HCT116 (cell line): ENCODE data around the gene DDX10. TPM values are rescaled to one million over a fixed set of nuclear protein-coding genes. Genes with fewer than 3 reads are reported as not detected.

ENCODE experiments used
- ATAC-seq: fragments of 200-7000 bp; cut with Tn5 transposase; 2 replicates; pipeline ENCODE4 v1.9.1; 2020; ENCODE audit warnings: mild to moderate bottlenecking, moderate library complexity
- BruUV-seq: library from RNA; stranded (reverse); fragments of 400-500 nt; replicated peaks from 2 replicates; lab custom pipeline; 2021; lab: Mats Ljungman, UMichigan
- CTCF ChIA-PET: fragments of 300-600 bp; sonication (Branson Sonifier 250); formaldehyde crosslinking; loops from one replicate; lab custom pipeline; 2021; ENCODE audit warnings: antibody characterized with exemption; lab: Charles Lee
- POLR2A ChIA-PET: fragments of 300-600, 350-600 bp; sonication (Branson Sonifier 250); formaldehyde crosslinking; loops from one replicate; lab custom pipeline; 2021; ENCODE audit warnings: antibody characterized with exemption; lab: Charles Lee
- RAD21 ChIA-PET, 2 experiments: fragments of 300-600 bp; sonication (Branson Sonifier 250); formaldehyde crosslinking; loops; one replicate each; lab custom pipeline; 2023; ENCODE audit warnings: low total read pairs in 2 of 2; ENCODE audit not compliant: uncharacterized antibody in 2 of 2, unreplicated experiment in 2 of 2, low non-redundant PET in 1 of 2; lab: Charles Lee
- DNase-seq: peaks from one replicate; pipeline ENCODE4 v3.0.0-alpha.2; 2010; ENCODE audit warnings: low read depth, low spot score
- H2AFZ ChIP-seq: fragments of 200-600 bp; shearing (Covaris generic), sonication (generic); 2 replicates; pipeline ENCODE4 v1.6.1; 2017; ENCODE audit warnings: low read depth, mixed run types, mixed read lengths, antibody characterized with exemption, low read length; ENCODE audit not compliant: poor library complexity, severe bottlenecking
- H3K27ac ChIP-seq: 2 replicates; pipeline ENCODE4 v1.5.1; 2012; ENCODE audit warnings: low read depth, low read length
- H3K27me3 ChIP-seq: fragments of 200-600 bp; sonication (generic); 2 replicates; pipeline ENCODE4 v1.6.1; 2016; ENCODE audit warnings: mixed run types, low read length, mixed read lengths; ENCODE audit not compliant: insufficient read depth
- H3K36me3 ChIP-seq, 2 experiments: fragments of 200-500 bp in 1 of 2; fragments of 200-600 bp in 1 of 2; sonication (Bioruptor generic) in 1 of 2; sonication (generic) in 1 of 2; 2 replicates each; pipeline versions ENCODE4 v1.5.1 to v1.6.1; 2014 to 2016; ENCODE audit warnings: low read length in 2 of 2, inconsistent platforms in 1 of 2, mixed read lengths in 1 of 2, mixed run types in 1 of 2; ENCODE audit not compliant: insufficient read depth in 2 of 2, control insufficient read depth in 1 of 2
- H3K4me1 ChIP-seq, 2 experiments: fragments of 200-600 bp in 1 of 2; sonication (generic) in 1 of 2; 2 replicates each; pipeline versions ENCODE4 v1.5.1 to v1.6.1; 2012 to 2017; ENCODE audit warnings: low read length in 2 of 2, inconsistent platforms in 1 of 2, mild to moderate bottlenecking in 1 of 2, mixed read lengths in 1 of 2, mixed run types in 1 of 2, moderate library complexity in 1 of 2; ENCODE audit not compliant: insufficient read depth in 2 of 2, control insufficient read depth in 1 of 2
- H3K4me2 ChIP-seq: fragments of 200-600 bp; sonication (generic); 2 replicates; pipeline ENCODE4 v1.6.1; 2017; ENCODE audit warnings: mixed run types, low read length, mixed read lengths
- H3K4me3 ChIP-seq, 2 experiments: fragments of 200-600 bp in 1 of 2; sonication (generic) in 1 of 2; replicated peaks in 1 of 2; 2 replicates each; pipeline ENCODE4 v1.5.1; 2011 to 2016; ENCODE audit warnings: low read length in 2 of 2, control low read depth in 1 of 2, low read depth in 1 of 2, mild to moderate bottlenecking in 1 of 2, mixed read lengths in 1 of 2, mixed run types in 1 of 2
- H3K79me2 ChIP-seq: fragments of 200-600 bp; sonication (generic); 2 replicates; pipeline ENCODE4 v1.6.1; 2017; ENCODE audit warnings: mild to moderate bottlenecking, mixed run types, low read length, moderate library complexity, mixed read lengths; ENCODE audit not compliant: insufficient read depth
- H3K9ac ChIP-seq: fragments of 200-600 bp; sonication (generic); 2 replicates; pipeline ENCODE4 v1.6.1; 2016; ENCODE audit warnings: low read length, mixed read lengths
- H3K9me2 ChIP-seq: fragments of 200-600 bp; sonication (generic), shearing (Covaris generic); 2 replicates; pipeline ENCODE4 v1.6.1; 2017; ENCODE audit warnings: mixed run types, mild to moderate bottlenecking, moderate library complexity; ENCODE audit not compliant: insufficient read depth
- H3K9me3 ChIP-seq, 2 experiments: fragments of 200-500 bp in 1 of 2; fragments of 200-600 bp in 1 of 2; sonication (Bioruptor generic) in 1 of 2; sonication (generic) in 1 of 2; 2 replicates each; pipeline ENCODE4 v1.6.1; 2014 to 2017; ENCODE audit warnings: low read length in 2 of 2, mixed read lengths in 2 of 2, inconsistent platforms in 1 of 2, low read depth in 1 of 2, mild to moderate bottlenecking in 1 of 2, mixed run types in 1 of 2, moderate library complexity in 1 of 2; ENCODE audit not compliant: control insufficient read depth in 1 of 2, insufficient read depth in 1 of 2
- H4K20me1 ChIP-seq: fragments of 200-600 bp; sonication (generic), shearing (Covaris generic); 2 replicates; pipeline ENCODE4 v1.6.1; 2017; ENCODE audit warnings: mixed run types, mild to moderate bottlenecking, moderate library complexity; ENCODE audit not compliant: insufficient read depth
- ATF3 ChIP-seq: IDR thresholded peaks from 2 replicates; pipeline ENCODE4 v1.6.1; 2012
- CEBPB ChIP-seq: IDR thresholded peaks from 2 replicates; pipeline ENCODE4 v1.6.1; 2012; ENCODE audit warnings: low read depth
- EZH2phosphoT487 ChIP-seq: fragments of 200-600 bp; IDR thresholded peaks from 2 replicates; pipeline ENCODE4 v1.6.1; 2018; ENCODE audit warnings: antibody characterized with exemption, borderline replicate concordance
- RAD21 ChIP-seq: IDR thresholded peaks from 2 replicates; pipeline ENCODE4 v1.6.1; 2012; ENCODE audit warnings: low read depth, mild to moderate bottlenecking
- SRF ChIP-seq: IDR thresholded peaks from 2 replicates; pipeline ENCODE4 v1.6.1; 2012; ENCODE audit warnings: low read depth
- ZNF274 ChIP-seq: fragments of 200-500 bp; sonication (Bioruptor generic); IDR thresholded peaks from 2 replicates; pipeline ENCODE4 v1.6.1; 2014; ENCODE audit warnings: mild to moderate bottlenecking, low read depth, low read length, inconsistent platforms
- intact Hi-C: fragments of 100-400 bp; cut with micrococcal nuclease; formaldehyde crosslinking; loops from 2 replicates; pipeline ENCODE4 v1.10.0; 2022
- total RNA-seq: library from RNA; stranded (reverse); gene quantifications from one replicate; pipeline ENCODE4 v1.2.1, GENCODE V29; 2021; ENCODE audit not compliant: unreplicated experiment
- TF ChIP-seq, protein P1 (sequence below), 3 experiments: fragments of 200-600 bp in 1 of 3; sonication (generic) in 1 of 3; IDR thresholded peaks in 2 of 3; conservative IDR thresholded peaks in 1 of 3; 2 replicates each; pipeline ENCODE4 v1.5.1; 2012 to 2017; ENCODE audit warnings: low read depth in 2 of 3, low read length in 2 of 3, antibody characterized with exemption in 1 of 3, borderline replicate concordance in 1 of 3, control low read depth in 1 of 3, mild to moderate bottlenecking in 1 of 3, mixed read lengths in 1 of 3, mixed run types in 1 of 3, moderate library complexity in 1 of 3; ENCODE audit not compliant: insufficient read depth in 1 of 3

DDX10 gene
- total RNA-seq, 1 experiment from 2014 or later = 66.5 TPM

GRCh38 chr11:108933630-108934029 lies 268.8 kb downstream of the DDX10 start:
- no peaks in the 10 kb centered on the region for H4K20me1 ChIP-seq
- H3K9me2 ChIP-seq = no peaks in the 10 kb centered on the region
- POLR2A ChIA-PET = no interaction called here
- intact Hi-C loops = no loop called here
- H3K79me2 ChIP-seq = no peaks in the 10 kb centered on the region; the same call in 1 of the 2 replicates
- H3K9me3 ChIP-seq = no peaks in the 10 kb centered on the region
- H3K27me3 ChIP-seq = no peaks in the 10 kb centered on the region
- no peak overlapping the region for H3K9ac ChIP-seq
- H3K4me2 ChIP-seq = no peak overlapping the region
- DNase-seq = no peak
- CTCF ChIA-PET = no interaction called here
- H2AFZ ChIP-seq = no peak overlapping the region
- H3K27ac ChIP-seq = no peak overlapping the region
- no peak overlapping the region for H3K4me3 ChIP-seq
- RAD21 ChIA-PET = no interaction called here
- H3K36me3 ChIP-seq = no peaks in the 10 kb centered on the region
- no TSS peak for BruUV-seq
- H3K4me1 ChIP-seq = no peaks in the 10 kb centered on the region
- ATAC-seq = no peak
- no peak for TF ChIP-seq RAD21
- no peak for TF ChIP-seq CEBPB
- no peak for TF ChIP-seq ATF3
- TF ChIP-seq SRF = no peak
- TF ChIP-seq, protein P1, sequence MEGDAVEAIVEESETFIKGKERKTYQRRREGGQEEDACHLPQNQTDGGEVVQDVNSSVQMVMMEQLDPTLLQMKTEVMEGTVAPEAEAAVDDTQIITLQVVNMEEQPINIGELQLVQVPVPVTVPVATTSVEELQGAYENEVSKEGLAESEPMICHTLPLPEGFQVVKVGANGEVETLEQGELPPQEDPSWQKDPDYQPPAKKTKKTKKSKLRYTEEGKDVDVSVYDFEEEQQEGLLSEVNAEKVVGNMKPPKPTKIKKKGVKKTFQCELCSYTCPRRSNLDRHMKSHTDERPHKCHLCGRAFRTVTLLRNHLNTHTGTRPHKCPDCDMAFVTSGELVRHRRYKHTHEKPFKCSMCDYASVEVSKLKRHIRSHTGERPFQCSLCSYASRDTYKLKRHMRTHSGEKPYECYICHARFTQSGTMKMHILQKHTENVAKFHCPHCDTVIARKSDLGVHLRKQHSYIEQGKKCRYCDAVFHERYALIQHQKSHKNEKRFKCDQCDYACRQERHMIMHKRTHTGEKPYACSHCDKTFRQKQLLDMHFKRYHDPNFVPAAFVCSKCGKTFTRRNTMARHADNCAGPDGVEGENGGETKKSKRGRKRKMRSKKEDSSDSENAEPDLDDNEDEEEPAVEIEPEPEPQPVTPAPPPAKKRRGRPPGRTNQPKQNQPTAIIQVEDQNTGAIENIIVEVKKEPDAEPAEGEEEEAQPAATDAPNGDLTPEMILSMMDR (IDR thresholded peaks at IDR 0.05 in 2 of 3, conservative IDR thresholded peaks at IDR 0.05 in 1 of 3; ENCODE audit: borderline replicate concordance in 1 of 3, insufficient read depth in 1 of 3, low read depth in 2 of 3, low read length in 2 of 3) = no peak
- TF ChIP-seq ZNF274 = no peak

- H3K9me2 ChIP-seq = no peaks in the 10 kb centered on the region
- no peak overlapping the region for H3K4me3 ChIP-seq
- no peaks in the 10 kb centered on the region for H3K9me3 ChIP-seq
- ChIA-PET POLR2A (no interaction called here), CTCF (no interaction called here), RAD21 (no interaction called here)
- no peaks in the 10 kb centered on the region for H3K27me3 ChIP-seq
- H2AFZ ChIP-seq = no peak overlapping the region
- no peak for ATAC-seq
- no peak overlapping the region for H3K27ac ChIP-seq
- no peak overlapping the region for H3K4me2 ChIP-seq
- H3K79me2 ChIP-seq = no peaks in the 10 kb centered on the region; the same call in 1 of the 2 replicates
- H3K9ac ChIP-seq = no peak overlapping the region
- TF ChIP-seq, protein P1 (IDR thresholded peaks at IDR 0.05 in 2 of 3, conservative IDR thresholded peaks at IDR 0.05 in 1 of 3; ENCODE audit: borderline replicate concordance in 1 of 3, insufficient read depth in 1 of 3, low read depth in 2 of 3, low read length in 2 of 3) = no peak
- TF ChIP-seq EZH2phosphoT487 = no peak
- H3K36me3 ChIP-seq = no peaks in the 10 kb centered on the region
- BruUV-seq = no TSS peak
- intact Hi-C loops = no loop called here
- H3K4me1 ChIP-seq = no peaks in the 10 kb centered on the region
- DNase-seq = no peak
- H4K20me1 ChIP-seq = no peaks in the 10 kb centered on the region
Measured at GRCh38 chr11:108934289-108934688, 269.4 kb downstream of the DDX10 start.
